MM.1S (cell line): ENCODE results near the gene PTPN18.

Experiments used
- CTCF ChIP-seq: fragments of 300-600 bp; sonication (generic); IDR thresholded peaks from 2 replicates; pipeline ENCODE4 v1.5.1; 2016; ENCODE audit warnings: antibody characterized with exemption, low read length, mixed read lengths
- EZH2 ChIP-seq: fragments of 300-600 bp; sonication (generic); optimal IDR thresholded peaks from 2 replicates; pipeline ENCODE3; 2017; ENCODE audit warnings: low read depth, mild to moderate bottlenecking, antibody characterized with exemption, low read length, mixed read lengths
- EZH2phosphoT487 ChIP-seq: fragments of 300-600 bp; sonication (generic); IDR thresholded peaks from 2 replicates; pipeline ENCODE4 v1.6.1; 2018; ENCODE audit warnings: antibody characterized with exemption, low read length

- TF ChIP-seq CTCF (no peak), EZH2 (no peak), EZH2phosphoT487 (no peak)
These were observed 3.6 kb upstream of the PTPN18 start for GRCh38 chr2:130352237-130352636.
